Fibroblast of pulmonary artery (primary cell): ENCODE measurements around the gene PTPRN2.

Source experiments
- DNase-seq: peaks from one replicate; pipeline ENCODE4 v3.0.0-alpha.2; 2010; ENCODE audit warnings: low read depth
- H3K4me3 ChIP-seq: replicated peaks from 2 replicates; pipeline ENCODE4 v1.5.1; 2011; ENCODE audit warnings: low read depth, mild to moderate bottlenecking, control low read depth, low read length, moderate library complexity
- TF ChIP-seq, protein P1 (sequence below): IDR thresholded peaks from 2 replicates; pipeline ENCODE4 v1.5.1; 2011; ENCODE audit warnings: mild to moderate bottlenecking, control low read depth, low read length, inconsistent platforms; ENCODE audit errors: missing control alignments

Gene PTPRN2

DNA sequence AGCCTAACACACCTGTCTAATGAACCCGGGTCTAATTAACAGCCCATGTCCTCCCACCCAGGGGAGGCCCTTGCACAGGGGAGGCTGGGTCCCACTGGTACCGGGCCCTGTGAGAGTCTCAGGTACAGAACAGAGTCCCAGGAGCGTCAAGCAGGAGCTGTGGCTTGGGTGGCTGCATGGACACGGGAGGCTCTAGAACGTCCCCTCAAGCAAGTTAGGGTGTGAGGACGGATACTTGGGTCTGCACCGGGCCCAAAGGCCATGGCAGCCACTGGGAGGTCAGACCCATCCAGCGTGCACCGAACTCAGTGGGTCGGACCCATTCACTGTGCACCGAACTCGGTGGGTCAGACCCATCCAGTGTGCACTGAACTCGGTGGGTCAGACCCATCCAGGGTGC lies 941.1 kb downstream of the PTPRN2 start:
- TF ChIP-seq, protein P1, sequence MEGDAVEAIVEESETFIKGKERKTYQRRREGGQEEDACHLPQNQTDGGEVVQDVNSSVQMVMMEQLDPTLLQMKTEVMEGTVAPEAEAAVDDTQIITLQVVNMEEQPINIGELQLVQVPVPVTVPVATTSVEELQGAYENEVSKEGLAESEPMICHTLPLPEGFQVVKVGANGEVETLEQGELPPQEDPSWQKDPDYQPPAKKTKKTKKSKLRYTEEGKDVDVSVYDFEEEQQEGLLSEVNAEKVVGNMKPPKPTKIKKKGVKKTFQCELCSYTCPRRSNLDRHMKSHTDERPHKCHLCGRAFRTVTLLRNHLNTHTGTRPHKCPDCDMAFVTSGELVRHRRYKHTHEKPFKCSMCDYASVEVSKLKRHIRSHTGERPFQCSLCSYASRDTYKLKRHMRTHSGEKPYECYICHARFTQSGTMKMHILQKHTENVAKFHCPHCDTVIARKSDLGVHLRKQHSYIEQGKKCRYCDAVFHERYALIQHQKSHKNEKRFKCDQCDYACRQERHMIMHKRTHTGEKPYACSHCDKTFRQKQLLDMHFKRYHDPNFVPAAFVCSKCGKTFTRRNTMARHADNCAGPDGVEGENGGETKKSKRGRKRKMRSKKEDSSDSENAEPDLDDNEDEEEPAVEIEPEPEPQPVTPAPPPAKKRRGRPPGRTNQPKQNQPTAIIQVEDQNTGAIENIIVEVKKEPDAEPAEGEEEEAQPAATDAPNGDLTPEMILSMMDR = no peak
- no peak overlapping the region for H3K4me3 ChIP-seq
- DNase-seq = no peak

- no peak for DNase-seq
- TF ChIP-seq, protein P1 = no peak
- no peak overlapping the region for H3K4me3 ChIP-seq
Observed at GRCh38 chr7:157645539-157645938, 942.1 kb downstream of the PTPRN2 start.

- TF ChIP-seq, protein P1 = no peak
- DNase-seq = no peak
- no peak overlapping the region for H3K4me3 ChIP-seq
Observed at GRCh38 chr7:157644946-157645345, 942.7 kb downstream of the PTPRN2 start.

DNA sequence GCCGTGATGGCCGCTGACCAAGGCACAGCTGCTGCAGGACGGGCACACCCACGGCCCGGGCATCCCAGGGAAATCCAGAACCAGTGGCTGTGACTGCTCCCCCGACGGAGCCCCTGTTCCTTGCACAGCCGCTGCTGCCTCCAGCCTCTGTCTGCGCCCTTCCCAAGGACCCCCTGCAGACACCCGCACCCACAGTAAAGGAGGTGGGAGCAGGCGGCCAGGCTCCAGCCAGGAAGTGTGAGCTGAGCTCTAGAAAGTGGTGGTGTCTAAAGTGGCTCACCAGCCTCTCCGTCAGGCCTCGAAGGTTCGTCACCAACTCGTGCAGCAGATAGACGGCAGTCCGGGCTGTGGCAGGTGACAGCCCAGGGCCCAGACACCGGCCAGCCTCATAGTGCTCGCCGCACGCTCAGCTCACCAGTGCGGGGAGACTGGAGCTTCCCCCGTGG lies 944.1 kb downstream of the PTPRN2 start:
- DNase-seq = no peak
- TF ChIP-seq, protein P1 = no peak

GRCh38 chr7:157641866-157642265 lies 945.8 kb downstream of the PTPRN2 start:
- DNase-seq = no peak
- TF ChIP-seq, protein P1 = no peak

More for the DNA sequence above, 944.1 kb downstream of the PTPRN2 start:
- H3K4me3 ChIP-seq = no peak overlapping the region

DNA sequence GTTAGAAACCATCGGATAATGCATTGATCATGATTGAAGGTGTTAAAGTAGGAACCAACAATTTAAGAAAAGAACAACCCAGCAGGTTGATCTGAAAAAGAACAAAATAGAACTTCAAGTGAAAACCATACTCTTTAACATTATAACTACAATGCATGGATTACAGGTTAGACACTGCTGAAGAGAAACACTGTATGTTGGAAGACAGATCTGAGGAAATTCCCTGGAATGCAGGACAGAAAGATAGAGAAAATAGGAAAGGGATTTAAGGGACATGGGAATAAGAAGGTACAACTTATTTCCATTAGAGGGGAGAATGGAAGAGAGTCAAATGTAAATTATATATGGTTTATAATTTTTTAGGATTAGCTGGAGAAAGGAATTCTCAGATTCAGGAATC lies 947.5 kb downstream of the PTPRN2 start:
- TF ChIP-seq, protein P1 = no peak
- no peak overlapping the region for H3K4me3 ChIP-seq
- no peak for DNase-seq

More at GRCh38 chr7:157641866-157642265, 945.8 kb downstream of the PTPRN2 start:
- H3K4me3 ChIP-seq = no peak overlapping the region

DNA sequence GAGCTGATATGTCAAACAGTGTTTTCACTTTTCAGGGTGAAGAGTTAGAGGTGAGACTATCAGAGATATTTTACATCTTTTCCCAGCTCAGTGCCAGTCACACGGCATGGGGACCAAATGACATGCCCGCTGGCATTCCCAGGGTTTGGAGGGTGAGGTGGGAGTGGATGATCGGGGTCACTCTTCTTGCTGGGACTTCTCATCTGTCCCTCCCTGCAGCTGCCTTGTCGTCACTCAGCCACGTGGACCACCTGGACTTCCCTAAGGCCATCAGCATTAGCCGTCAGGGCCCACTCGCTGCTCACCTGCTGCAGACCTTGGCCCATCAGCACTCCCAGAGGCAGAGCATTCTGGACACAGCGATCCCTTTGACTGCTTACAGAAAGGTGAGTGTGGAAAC lies 949.1 kb downstream of the PTPRN2 start:
- DNase-seq = no peak
- no peak overlapping the region for H3K4me3 ChIP-seq
- TF ChIP-seq, protein P1 = no peak
